Endothelial cell of umbilical vein (primary cell): ENCODE measurements around the gene CCDC3.

Experiments used
- CTCF ChIP-seq, 2 donors: IDR thresholded peaks; 1 replicate in 1 of 2; 2 replicates in 1 of 2; pipeline ENCODE4 v1.5.1; 2011; ENCODE audit warnings: low read length in 2 of 2, mild to moderate bottlenecking in 2 of 2, moderate library complexity in 2 of 2, control low read depth in 1 of 2, inconsistent platforms in 1 of 2, low read depth in 1 of 2; ENCODE audit not compliant: insufficient read depth in 1 of 2; ENCODE audit errors: extremely low read depth in 1 of 2
- EZH2 ChIP-seq: IDR thresholded peaks from 2 replicates; pipeline ENCODE4 v1.6.1; 2012; ENCODE audit warnings: borderline replicate concordance, low read depth, mild to moderate bottlenecking, moderate library complexity, low read length, inconsistent platforms; ENCODE audit not compliant: severe bottlenecking
- MAX ChIP-seq: IDR thresholded peaks from 2 replicates; pipeline ENCODE4 v1.6.1; 2011; ENCODE audit not compliant: insufficient read depth, insufficient read length
- MYC ChIP-seq: IDR thresholded peaks from one replicate; pipeline ENCODE4 v1.6.1; 2011; ENCODE audit warnings: mild to moderate bottlenecking, low read depth, low read length
- POLR2A ChIP-seq: IDR thresholded peaks from 2 replicates; pipeline ENCODE4 v1.6.1; 2012; ENCODE audit warnings: low read depth, mild to moderate bottlenecking, control low read depth, low read length
- POLR2AphosphoS5 ChIP-seq: IDR thresholded peaks from 2 replicates; pipeline ENCODE4 v1.6.1; 2012; ENCODE audit warnings: low read depth, mild to moderate bottlenecking, control low read depth, low read length, moderate library complexity; ENCODE audit not compliant: insufficient read depth

- no peak for TF ChIP-seq CTCF (IDR thresholded peaks at IDR 0.05; ENCODE audit: extremely low read depth in 1 of 2, insufficient read depth in 1 of 2, low read depth in 1 of 2, low read length in 2 of 2)
- TF ChIP-seq POLR2A = no peak
- TF ChIP-seq MAX = no peak
- TF ChIP-seq POLR2AphosphoS5 = no peak
- TF ChIP-seq MYC = no peak
- no peak for TF ChIP-seq EZH2
Measured at GRCh38 chr10:13016886-13017285, 15.4 kb upstream of the CCDC3 start.
